Activated CD8-positive, alpha-beta T cell treated with anti-CD3 and anti-CD28 coated beads for 36 hours (primary cell): Measurements from ENCODE around the gene PSKH1. TPM values are rescaled to one million over a fixed set of nuclear protein-coding genes. Genes with fewer than 3 reads are reported as not detected.

Experiments used
- ATAC-seq: fragments of 200-7000 bp; cut with Tn5 transposase; one replicate; pipeline ENCODE4 v1.10.0; 2021; ENCODE audit warnings: mild to moderate bottlenecking, moderate library complexity
- CTCF ChIA-PET: fragments of 350-600 bp; sonication (Branson Sonifier 250); formaldehyde crosslinking; loops from one replicate; lab custom pipeline; 2021; ENCODE audit warnings: antibody characterized with exemption; lab: Charles Lee
- POLR2A ChIA-PET: fragments of 350-600 bp; sonication (Branson Sonifier 250); formaldehyde crosslinking; loops from one replicate; lab custom pipeline; 2021; ENCODE audit warnings: antibody characterized with exemption; lab: Charles Lee
- DNase-seq: peaks from one replicate; pipeline ENCODE4 v3.0.0-alpha.2; 2020
- H3K27ac Mint-ChIP-seq: one replicate; pipeline ENCODE4 v1.8.0; 2021; ENCODE audit warnings: mild to moderate bottlenecking, mixed read lengths
- H3K27me3 Mint-ChIP-seq: one replicate; pipeline ENCODE4 v1.8.0; 2021; ENCODE audit warnings: mixed read lengths
- H3K36me3 Mint-ChIP-seq: one replicate; pipeline ENCODE4 v1.8.0; 2021; ENCODE audit warnings: low read depth, mixed read lengths
- H3K4me1 Mint-ChIP-seq: one replicate; pipeline ENCODE4 v1.8.0; 2021; ENCODE audit warnings: low read depth, mixed read lengths
- H3K4me3 Mint-ChIP-seq: one replicate; pipeline ENCODE4 v1.8.0; 2021; ENCODE audit warnings: mild to moderate bottlenecking, moderate library complexity, mixed read lengths
- H3K9me3 Mint-ChIP-seq: one replicate; pipeline ENCODE4 v1.8.0; 2021; ENCODE audit warnings: mixed read lengths
- CTCF ChIP-seq: fragments of 200-600 bp; IDR thresholded peaks from one replicate; pipeline ENCODE4 v1.8.0; 2022; ENCODE audit warnings: antibody characterized with exemption, mild to moderate bottlenecking
- intact Hi-C: fragments of 100-400 bp; cut with micrococcal nuclease; formaldehyde crosslinking; loops from one replicate; pipeline ENCODE4 v1.10.0; 2022
- total RNA-seq, 2 experiments: library from RNA; stranded (reverse); gene quantifications; one replicate each; pipeline ENCODE4 v1.2.3, GENCODE V29; 2021

PSKH1 gene
- total RNA-seq, 2 experiments from 2014 or later, result 8.4 to 8.5 TPM

GRCh38 chr16:67964477-67965131 lies 71.5 kb downstream of the PSKH1 start:
- ChIA-PET POLR2A (interaction anchor here (0.8 to 2.5 kb wide), 4 partner anchors 15 to 57 kb away, joined by 3 to 12 read pairs (median 6); partner anchors contain the start of gene PSMB10), CTCF (interaction anchor here (0.9 to 2.2 kb wide), 5 partner anchors 16 to 150 kb away, joined by 3 to 7 read pairs (median 3); no protein-coding TSS in a partner anchor)
- no peak for TF ChIP-seq CTCF
- Mint-ChIP-seq H3K9me3 (no peaks in the 10 kb centered on the region), H3K4me1 (peaks cover 15% of the 10 kb centered on the region), H3K27ac (no peak overlapping the region), H3K4me3 (no peak overlapping the region), H3K27me3 (no peaks in the 10 kb centered on the region), H3K36me3 (peaks cover 19% of the 10 kb centered on the region)
- intact Hi-C loops, result no loop called here
- ATAC-seq, result no peak
- no peak for DNase-seq

- ATAC-seq (no peak), DNase-seq (no peak)
- Mint-ChIP-seq H3K36me3 (peaks cover 15% of the 10 kb centered on the region), H3K9me3 (no peaks in the 10 kb centered on the region), H3K27ac (no peak overlapping the region), H3K4me3 (no peak overlapping the region), H3K4me1 (peaks cover 18% of the 10 kb centered on the region), H3K27me3 (no peaks in the 10 kb centered on the region)
- POLR2A ChIA-PET, result interaction anchor here (0.6 to 2.5 kb wide), 8 partner anchors 13 to 82 kb away, joined by 3 to 12 read pairs (median 4); partner anchors contain the start of genes DDX28, DUS2 and PSMB10
- intact Hi-C loops, result no loop called here
- CTCF ChIA-PET, result interaction anchor here (0.6 to 2.2 kb wide), 9 partner anchors 12 to 151 kb away, joined by 3 to 7 read pairs (median 4); partner anchors contain the start of gene NRN1L
- TF ChIP-seq CTCF, result no peak
These were observed 72.9 kb downstream of the PSKH1 start for GRCh38 chr16:67965668-67966548.

- Mint-ChIP-seq H3K9me3 (no peaks in the 10 kb centered on the region), H3K27ac (no peak overlapping the region), H3K27me3 (no peaks in the 10 kb centered on the region), H3K36me3 (peaks cover 15% of the 10 kb centered on the region), H3K4me1 (peaks cover 18% of the 10 kb centered on the region), H3K4me3 (peak overlapping the region; percentile 95)
- TF ChIP-seq CTCF, result no peak
- DNase-seq, result no peak
- no peak for ATAC-seq
- intact Hi-C loops, result no loop called here
- ChIA-PET CTCF (interaction anchor here (1.0 to 2.2 kb wide), 3 partner anchors 25 to 83 kb away, joined by 4 to 7 read pairs (median 7); partner anchors contain the start of gene NRN1L), POLR2A (interaction anchor here (0.9 to 2.5 kb wide), 7 partner anchors 14 to 83 kb away, joined by 3 to 12 read pairs (median 3); partner anchors contain the start of genes DDX28, DUS2 and PSMB10)
These were observed 73.6 kb downstream of the PSKH1 start for GRCh38 chr16:67966549-67967182.

- no peak for TF ChIP-seq CTCF
- no peaks in the 10 kb centered on the region for H3K27me3 Mint-ChIP-seq
- H3K4me3 Mint-ChIP-seq, result peak overlapping the region; percentile 95
- DNase-seq, result peak; percentile 68
- peaks cover 18% of the 10 kb centered on the region for H3K4me1 Mint-ChIP-seq
- ATAC-seq, result peak; percentile 15
- H3K9me3 Mint-ChIP-seq, result no peaks in the 10 kb centered on the region
- H3K27ac Mint-ChIP-seq, result peak overlapping the region; percentile 93
- intact Hi-C loops, result no loop called here
- CTCF ChIA-PET, result interaction anchor here (1.0 to 2.1 kb wide), 3 partner anchors 25 to 151 kb away, joined by 3 to 7 read pairs (median 4); partner anchors contain the start of gene NRN1L
- H3K36me3 Mint-ChIP-seq, result peaks cover 8% of the 10 kb centered on the region
- POLR2A ChIA-PET, result interaction anchor here (1.0 to 2.5 kb wide), 6 partner anchors 25 to 73 kb away, joined by 3 to 12 read pairs (median 4); partner anchors contain the start of genes DDX28, DUS2 and PSMB10
These were observed 74.3 kb downstream of the PSKH1 start for GRCh38 chr16:67967183-67967957.
